HG03066 (cell line): ENCODE measurements around the gene TEN1.

Source experiments
- ATAC-seq: cut with Tn5 transposase; IDR thresholded peaks from one replicate; pipeline ENCODE4 v1.9.1; 2021; ENCODE audit warnings: low read depth; ENCODE audit not compliant: unreplicated experiment

Gene TEN1

DNA sequence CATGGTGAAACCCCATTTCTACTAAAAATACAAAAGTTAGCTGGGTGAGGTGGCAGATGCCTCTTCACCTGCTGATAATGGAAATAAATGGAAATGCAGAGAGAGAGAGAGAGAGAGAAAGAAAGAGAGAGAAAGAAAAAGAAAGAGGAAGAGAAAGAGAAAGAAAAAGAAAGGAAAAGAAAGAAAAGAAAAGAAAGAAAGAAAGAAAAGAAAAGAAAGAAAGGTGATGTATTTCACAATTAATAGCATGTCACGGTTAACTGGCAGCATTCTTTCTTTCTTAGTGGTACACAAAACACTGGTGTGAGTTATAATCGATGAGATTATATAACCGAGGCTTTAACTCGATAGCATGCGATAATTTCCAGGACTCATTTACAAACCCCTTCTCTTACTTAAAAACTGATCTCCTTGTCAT is 3.3 kb upstream of the TEN1 start:
- ATAC-seq: no peak

DNA sequence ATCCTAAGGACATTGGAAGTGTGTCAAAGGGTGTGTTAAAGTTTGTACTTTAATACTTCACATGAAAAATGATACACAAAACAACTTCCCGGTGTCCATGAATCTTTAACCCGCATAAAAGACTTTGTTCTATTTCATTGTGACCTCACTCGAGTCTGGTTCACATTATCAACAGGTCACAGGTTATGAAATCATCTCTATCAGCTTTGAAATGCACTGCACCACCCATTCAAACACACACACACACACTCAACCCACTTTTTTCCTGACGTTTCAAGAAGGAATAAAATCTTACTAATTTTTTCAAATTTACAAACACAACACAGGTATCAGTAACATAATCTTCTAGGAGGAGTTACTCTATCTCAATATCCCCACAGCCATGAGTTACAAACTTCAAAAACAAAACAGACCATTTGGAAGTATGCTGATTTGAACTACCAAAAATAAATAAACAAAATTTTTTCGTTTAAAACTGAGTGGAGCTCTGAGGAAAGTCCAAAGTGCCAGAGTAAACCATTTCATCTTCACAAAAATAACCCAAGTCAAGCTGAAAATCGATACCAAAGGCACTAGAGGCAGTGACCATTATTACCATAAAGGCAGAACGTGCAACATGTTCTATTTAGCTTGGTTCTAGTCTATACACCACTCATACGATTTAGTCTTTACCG is 2.7 kb upstream of the TEN1 start:
- ATAC-seq: no peak

DNA sequence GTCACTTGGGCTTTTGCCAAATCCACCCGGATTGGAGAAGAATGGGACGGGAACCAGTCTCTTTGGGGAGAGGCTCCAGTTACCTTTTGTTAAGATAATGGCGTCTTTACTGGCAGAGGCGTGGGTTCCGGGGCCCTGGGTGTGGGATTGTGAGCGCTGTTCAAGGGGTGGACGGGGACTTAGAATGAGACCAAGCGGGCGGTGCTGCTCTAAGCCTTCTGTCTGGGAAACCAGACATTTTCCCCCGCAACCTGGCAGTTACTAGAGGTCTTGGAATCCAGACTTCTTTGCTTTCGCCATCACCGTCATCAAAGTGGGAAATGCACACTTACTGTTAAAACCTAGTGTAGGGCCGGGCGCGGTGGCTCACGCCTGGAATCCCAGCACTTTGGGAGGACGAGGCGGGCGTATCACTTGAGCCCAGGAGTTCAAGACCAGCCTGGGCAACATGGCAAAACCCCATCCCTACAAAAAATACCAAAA is 706 bp downstream of the TEN1 start:
- ATAC-seq: peak; percentile 14

DNA sequence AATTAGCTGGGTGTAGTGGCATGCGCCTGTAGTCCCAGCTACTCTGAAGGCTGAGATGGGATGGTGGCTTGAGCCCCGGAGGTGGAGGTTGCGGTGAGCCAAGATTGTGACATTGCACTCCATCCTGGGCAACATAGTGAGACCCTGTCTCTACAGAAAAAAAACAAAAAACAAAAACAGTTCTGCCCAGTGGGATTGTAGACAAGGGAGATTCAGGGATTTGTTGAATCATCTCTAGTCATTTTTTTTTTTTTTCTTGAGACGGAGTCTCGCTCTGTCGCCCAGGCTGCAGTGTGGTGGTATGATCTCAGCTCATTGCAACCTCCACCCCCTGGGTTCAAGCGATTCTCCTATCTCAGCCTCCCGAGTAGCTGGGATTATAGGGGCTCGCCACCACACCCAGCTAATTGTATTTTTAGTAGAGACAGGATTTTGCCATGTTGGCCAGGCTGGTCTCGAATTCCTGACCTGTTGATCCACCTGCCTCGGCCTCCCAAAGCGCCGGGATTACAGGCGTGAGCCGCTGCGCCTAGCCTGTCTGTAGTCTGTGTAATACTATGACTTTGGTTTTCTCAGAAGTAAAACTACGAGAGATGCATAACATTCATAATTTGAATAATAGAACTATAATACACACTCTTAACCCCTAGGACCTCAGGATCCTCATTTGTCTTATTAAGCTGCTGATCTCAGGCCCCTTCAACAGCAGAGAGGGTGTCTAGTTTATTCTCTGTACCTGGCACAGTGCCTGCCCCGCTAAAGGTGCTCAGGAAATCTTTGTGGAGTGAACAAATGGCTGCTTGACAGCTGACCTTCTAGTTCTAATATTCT is 1.4 kb downstream of the TEN1 start:
- no peak for ATAC-seq

DNA sequence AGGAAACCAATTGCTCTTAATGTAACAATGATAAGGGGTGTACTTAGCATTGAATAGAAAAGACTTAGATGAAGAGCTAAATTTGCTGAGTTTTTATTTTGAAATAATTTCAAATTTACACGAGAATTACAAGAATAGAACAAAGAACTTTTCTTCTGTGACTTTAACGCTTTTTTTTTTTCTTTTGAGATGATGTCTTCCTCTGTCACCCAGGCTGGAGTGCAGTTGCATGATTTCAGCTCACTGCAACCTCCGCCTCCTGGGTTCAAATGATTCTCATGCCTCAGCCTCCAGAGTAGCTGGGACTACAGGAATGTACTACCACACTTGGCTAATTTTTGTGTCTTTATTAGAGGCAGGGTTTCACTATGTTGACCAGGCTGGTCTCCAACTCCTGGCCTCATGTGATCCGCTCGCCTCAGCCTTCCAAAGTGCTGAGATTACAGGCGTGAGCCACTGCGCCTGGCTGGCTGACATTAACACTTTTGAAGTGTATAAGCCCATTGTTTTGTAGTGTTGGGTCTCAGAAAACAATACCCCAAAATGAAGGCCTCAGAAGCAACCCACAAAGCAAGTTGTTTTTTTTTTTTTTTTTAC is 2.1 kb downstream of the TEN1 start:
- ATAC-seq: no peak

DNA sequence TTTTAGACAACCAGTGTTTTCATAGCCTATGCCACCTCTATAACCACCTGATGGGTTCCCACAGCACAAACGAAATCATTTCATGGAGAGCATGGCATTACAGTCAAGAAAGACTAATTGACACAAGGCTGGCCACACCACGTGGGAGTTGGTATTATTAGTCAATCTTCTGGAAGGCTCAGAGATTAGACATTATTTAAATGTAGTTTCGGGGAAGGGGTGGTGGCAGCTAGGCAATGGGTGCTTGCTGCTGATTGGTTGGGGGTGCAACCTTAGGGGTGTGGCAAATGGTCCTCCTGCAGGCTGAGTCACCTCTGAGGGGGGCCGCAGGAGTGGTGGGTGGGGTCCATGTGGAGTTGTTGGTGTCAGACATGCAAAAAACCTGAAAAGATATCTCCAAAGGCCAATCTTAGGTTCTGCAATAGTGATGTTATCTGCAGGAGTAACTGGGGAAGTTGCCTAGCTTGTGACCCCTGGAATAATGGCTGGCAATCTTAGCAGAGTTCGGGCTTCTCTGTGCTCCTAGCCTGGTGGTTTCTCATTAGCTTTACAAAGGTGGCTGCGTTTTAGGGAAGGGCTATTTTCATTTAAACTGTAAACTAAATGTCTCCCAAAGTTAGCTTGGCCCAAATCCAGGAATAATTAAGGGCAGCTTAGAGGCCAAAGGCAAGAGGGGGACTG is 4.6 kb downstream of the TEN1 start:
- ATAC-seq: no peak

DNA sequence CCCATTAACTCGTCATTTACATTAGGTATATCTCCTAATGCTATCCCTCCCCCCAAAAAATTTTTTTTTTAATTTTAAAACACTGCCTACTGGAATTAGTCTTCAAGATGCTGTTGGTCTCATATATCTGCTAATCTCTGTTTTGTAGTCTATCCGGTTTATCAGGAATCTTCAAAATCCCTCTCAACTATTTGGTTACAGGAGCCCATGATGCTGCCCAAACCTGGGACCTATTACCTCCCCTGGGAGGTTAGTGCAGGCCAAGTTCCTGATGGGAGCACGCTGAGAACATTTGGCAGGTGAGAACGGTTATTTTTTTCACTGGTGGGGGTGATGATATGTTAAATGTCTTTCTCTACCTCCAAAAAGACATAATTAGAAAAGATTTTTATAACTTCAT is 6.9 kb downstream of the TEN1 start:
- ATAC-seq: no peak

DNA sequence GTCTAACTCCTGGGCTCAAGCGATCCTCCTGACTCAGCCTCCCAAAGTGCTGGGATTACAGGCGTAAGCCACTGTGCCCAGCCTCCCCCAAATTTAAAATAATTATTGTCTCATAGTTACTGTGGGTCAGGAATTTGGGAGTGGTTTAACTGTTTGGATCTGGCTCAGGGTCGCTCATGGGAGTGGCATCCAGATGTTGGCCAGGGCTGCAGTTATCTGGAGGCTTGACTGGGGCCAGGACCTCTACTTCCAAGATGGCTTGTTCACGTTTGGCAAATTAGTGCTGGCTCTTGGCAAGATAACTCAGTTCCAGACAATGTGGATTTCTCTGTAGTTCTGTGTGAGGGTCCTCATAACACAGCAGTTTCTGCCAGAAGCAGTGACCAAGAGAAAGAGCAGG is 8.0 kb downstream of the TEN1 start:
- no peak for ATAC-seq

DNA sequence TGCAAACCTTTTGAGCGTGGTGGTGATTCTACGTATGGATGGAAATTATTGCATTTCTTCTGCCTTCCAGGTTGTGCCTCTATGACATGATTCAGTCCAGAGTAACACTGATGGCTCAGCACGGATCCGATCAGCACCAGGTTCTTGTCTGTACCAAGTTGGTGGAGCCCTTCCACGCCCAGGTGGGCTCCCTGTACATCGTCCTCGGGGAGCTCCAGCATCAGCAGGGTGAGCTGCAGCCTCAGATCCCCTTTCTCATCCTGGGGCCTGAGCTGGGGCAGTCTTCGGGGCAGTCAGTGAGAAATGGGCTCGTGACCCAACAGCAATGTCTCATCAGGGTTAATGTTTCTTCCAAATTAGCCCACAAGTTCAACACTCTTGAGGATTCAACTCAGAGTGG is 12.4 kb downstream of the TEN1 start:
- ATAC-seq: no peak

DNA sequence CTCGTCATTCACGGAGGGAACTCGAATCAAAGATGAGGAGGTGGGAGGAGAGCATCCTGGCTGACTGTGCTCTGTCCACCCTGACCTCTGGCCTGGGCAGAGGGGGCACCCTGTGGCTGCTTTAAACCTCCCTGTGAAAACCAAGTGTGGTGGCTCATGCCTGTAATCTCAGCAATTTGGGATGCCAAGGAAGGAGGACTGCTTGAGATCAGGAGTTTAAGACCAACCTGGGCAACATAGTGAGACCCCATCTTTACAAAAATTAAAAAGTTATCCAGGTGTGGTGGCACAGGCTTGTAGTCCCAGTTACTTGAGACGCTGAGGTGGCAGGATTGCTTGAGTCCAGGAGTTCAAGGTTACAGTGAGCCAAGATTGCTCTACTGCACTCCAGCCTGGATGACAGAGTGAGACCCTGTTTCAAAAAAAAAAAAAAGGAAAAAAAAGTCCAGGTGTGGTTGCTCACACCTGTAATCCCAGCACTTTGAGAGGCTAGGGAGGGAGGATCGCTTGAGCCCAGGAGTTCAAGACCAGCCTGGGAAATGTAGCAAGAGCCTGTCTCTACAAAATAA is 15.8 kb downstream of the TEN1 start:
- no peak for ATAC-seq

DNA sequence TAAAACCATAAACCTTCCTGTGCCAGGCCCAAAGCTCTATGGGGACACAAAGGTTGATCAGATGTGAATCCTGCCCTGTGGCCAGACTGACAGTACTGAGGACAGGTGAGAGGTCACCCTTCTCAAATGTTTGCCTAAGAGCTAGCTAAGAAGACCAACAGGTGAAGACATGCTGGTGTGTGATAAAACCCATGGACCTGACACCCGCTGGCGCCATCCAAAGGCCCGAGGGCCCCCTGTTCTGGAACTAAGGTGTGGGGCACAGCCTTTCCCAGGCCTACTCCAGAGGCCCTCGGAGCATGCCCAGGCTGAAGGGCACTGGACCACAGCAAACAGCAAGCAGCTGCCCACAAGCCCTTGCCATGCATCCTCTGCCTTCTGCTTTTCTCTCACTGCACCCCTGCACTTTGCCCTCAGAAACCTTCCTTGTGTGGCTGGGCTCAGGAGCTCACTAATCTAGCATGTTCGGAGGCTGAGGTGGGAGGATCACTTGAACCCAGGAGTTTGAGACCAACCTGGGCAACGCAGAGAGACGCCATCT is 16.4 kb downstream of the TEN1 start:
- no peak for ATAC-seq

DNA sequence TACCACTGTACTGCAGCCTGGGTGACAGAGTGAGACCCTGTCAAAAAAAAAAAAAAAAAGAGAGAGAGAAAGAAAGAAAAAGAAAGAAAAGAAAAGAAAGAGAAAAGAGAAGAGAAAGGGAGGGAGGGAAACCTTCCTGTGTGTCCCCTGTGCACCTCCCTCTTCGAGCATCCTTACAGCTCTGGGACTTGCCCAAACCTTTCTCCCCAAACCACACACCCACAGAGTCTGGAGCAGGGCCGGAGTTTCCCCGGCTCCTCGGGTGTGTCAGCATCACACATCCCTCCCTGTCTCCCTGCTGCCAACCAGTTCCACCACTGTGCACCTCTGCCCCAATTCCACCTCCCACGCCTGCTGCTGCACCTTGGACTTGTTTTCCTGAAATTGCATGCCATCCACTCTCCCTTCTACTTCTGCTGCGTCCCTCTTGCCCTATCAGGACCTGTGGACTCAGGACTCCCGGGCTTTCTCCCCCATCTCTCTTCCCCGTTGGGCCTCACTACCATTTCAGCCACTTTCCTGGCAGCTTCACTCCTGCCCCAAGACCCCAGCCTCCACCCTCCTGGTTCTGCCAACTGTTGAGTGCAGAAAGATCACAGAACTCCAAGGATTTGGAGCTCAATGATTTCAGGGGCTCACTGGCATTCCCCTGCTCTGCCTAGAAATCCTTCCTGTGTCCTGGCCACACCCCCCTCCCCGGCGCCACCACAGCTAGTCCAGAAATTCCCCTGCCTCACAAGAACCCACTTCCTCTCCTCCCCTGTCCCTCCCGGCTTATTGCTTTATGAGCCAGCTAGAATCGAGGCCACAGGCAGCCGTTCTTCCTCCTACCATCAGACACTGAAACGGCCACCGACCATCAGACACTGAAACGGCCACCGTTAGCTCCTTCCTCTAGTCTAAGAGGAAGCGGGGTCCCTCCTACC is 17.9 kb downstream of the TEN1 start:
- ATAC-seq: no peak

DNA sequence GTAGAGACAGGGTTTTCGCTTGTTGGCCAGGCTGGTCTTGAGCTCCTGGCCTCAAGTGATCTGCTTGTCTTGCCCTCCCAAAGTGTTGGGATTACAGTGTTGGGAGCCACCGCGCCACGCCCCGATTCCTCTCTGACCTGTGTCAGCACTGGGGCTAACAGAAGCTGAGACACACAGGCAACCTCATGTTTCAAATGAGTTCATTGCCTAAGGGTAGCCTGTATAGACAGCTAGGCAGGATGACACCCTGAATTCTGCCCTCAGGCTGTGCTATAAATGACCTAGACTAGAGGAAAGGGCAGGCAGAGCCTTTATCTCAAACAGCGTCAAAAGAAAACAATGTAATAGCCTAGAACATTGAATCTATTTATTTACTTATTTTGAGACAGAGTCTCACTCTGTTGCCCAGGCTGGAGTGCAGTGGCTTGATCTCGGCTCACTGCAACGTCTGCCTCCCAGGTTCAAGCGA is 19.3 kb downstream of the TEN1 start:
- ATAC-seq: no peak

DNA sequence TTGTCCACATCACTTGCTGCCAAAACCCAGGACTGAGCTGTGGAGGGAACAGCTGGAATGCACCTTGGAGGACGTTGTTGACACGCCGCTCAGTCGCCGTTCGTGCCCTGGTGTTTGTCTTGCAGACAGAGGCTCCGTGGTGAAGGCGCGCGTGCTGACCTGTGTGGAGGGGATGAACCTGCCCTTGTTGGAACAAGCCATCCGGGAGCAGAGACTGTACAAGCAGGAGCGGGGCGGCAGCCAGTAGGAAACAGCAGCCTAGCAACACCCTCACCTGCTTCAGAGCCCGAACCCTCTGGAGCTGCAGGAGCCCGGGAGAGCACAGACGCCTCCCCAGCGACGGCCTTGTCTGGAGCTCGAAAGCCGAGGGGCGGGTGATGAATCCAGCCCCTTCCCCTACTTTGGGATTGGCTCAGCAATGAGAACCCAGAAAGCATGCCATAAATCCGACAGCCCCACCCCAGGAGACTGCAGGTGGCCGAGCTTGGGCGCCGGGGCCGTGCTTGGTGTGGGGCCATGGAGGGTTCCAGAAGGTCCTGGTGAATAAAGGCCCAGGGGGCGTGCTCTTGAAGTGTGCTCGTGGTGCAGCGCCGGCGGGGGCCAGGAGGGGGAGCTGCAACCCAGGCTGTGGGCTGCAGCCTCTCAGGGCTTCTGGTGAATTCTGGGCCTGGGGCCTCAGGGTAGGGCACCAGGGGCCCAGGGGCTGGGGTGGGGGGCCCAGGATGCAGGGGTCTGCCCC is 21.1 kb downstream of the TEN1 start:
- ATAC-seq: no peak

DNA sequence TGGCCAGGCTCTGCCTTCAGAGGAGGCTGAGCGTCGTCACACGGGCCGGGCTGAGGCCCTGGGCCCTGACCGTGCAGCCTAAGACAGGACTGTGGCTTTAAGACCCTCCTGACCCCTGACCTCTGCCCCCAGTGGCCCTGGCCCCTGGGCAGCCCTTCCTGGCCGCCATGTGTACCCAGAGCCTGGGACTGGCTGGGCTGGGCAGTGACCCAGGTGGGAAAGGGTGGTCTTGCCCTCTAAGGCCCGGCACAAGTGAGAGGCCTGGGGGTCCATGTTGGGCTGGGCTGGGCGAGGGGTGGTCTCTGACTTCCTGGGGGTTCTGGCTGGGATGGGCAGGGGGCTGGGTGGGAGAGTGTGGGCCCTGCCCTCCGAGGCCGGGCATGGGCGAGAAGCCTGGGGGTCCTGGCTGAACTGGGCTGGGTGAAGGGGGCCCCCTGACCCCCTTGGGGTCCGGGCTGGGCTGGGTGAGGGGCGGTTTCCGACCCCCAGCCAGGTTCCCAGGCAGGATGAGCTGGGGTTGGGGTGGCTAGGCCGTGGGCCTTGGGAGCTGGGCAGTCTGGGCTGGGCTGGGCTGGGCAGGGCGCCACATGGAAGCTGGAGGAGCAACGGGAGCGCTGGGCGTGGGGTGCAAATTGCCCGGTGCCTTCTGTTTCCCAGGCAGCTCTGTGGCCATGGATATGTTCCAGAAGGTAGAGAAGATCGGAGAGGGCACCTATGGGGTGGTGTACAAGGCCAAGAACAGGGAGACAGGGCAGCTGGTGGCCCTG is 21.9 kb downstream of the TEN1 start, which contains the start of gene CDK3:
Gene CDK3, plus strand, starts transcription at position 101 of the 767 bp plus-strand sequence. Its CDS starts 571 bp downstream, at position 672.
- ATAC-seq: no peak

DNA sequence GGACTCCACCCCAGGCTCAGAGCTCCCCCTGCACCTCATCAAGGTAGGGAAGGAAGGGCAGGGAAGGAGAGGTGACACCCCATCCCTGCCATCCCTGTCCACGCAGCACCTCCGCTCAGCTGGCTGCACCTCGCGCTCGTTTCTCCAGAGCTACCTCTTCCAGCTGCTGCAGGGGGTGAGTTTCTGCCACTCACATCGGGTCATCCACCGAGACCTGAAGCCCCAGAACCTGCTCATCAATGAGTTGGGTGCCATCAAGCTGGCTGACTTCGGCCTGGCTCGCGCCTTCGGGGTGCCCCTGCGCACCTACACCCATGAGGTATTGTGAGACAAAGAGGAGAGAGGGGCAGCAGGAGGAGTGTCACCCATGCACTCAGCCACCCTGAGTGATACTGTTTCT is 23.1 kb downstream of the TEN1 start:
- no peak for ATAC-seq

DNA sequence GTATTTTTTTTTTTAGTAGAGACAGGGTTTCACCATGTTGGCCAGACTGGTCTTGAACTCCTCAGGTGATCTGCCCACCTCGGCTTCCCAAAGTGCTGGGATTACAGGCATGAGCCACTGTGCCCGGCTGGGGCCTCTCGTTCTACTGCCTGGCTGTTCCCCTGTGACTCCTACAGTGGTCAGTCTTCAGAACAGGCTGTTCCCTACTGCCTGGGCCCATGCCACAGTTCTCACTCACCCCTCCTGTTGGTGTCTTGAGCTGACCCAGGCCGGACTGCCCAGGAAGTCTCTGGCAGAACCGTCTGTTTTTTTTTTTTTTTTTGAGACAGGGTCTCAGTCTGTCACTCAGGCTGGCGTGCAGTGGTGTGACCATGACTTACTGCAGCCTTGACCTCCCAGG is 24.9 kb downstream of the TEN1 start:
- ATAC-seq: no peak

DNA sequence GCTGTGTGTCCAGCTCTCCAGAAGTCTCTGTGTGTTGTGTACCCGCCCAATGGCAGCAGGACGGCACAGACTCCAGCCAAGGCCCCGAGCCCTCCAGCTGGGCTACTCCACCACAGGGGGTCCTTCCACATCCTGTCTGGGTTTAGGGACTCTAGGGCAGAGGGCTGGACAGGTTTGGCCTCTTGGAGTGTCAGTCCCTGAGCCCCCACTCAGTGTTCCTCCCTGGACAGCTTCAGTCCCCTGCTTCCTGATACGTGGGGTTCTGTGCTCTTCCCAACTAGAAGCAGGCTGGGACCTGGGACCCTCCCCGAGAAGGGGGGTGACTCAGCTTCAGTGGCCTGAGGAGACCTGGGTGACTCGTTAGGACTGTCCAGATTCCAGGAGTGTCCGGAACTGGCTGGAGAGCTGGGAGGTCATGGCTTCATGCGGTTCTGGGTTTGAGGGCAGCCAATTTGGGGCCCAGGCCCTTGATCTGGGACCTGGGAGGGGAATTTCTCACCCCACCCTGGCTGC is 25.8 kb downstream of the TEN1 start:
- ATAC-seq: no peak
